Upper lobe of left lung (tissue), 6 donors: ENCODE measurements around the gene EPC1. TPM values are rescaled to one million over a fixed set of nuclear protein-coding genes. Genes with fewer than 3 reads are reported as not detected.

Source experiments
- ATAC-seq, 2 donors: fragments of 200-7000 bp; cut with Tn5 transposase; one replicate each; pipeline ENCODE4 v1.9.1; 2022; ENCODE audit warnings: mild to moderate bottlenecking in 2 of 2, moderate library complexity in 2 of 2; ENCODE audit not compliant: low FRiP score in 2 of 2
- DNase-seq, 2 donors: peaks; one replicate each; pipeline ENCODE4 v3.0.0-alpha.2; 2019 to 2020
- H3K27ac ChIP-seq, 4 donors: fragments of 200-600 bp; sonication (generic); one replicate each; pipeline ENCODE4 v1.5.1; 2016 to 2019
- H3K27me3 ChIP-seq, 4 donors: fragments of 200-600 bp; sonication (generic); one replicate each; pipeline ENCODE4 v1.5.1; 2017 to 2019
- H3K36me3 ChIP-seq, 4 donors: fragments of 200-600 bp; sonication (generic); one replicate each; pipeline ENCODE4 v1.5.1; 2016 to 2019
- H3K4me1 ChIP-seq, 4 donors: fragments of 200-600 bp; sonication (generic); one replicate each; pipeline ENCODE4 v1.5.1; 2018 to 2019
- H3K4me3 ChIP-seq, 4 donors: fragments of 200-600 bp; sonication (generic); one replicate each; pipeline ENCODE4 v1.5.1; 2017 to 2019; ENCODE audit warnings: mild to moderate bottlenecking in 2 of 4, moderate library complexity in 1 of 4
- H3K9me3 ChIP-seq, 4 donors: fragments of 200-600 bp; sonication (generic); one replicate each; pipeline ENCODE4 v1.5.1; 2018 to 2019
- EP300 ChIP-seq, 4 donors: sonication (generic); formaldehyde crosslinking; IDR thresholded peaks; one replicate each; pipeline ENCODE4 v1.5.1; 2017; ENCODE audit warnings: antibody characterized with exemption in 4 of 4, control low read depth in 2 of 4
- POLR2A ChIP-seq, 4 donors: fragments of 450-650 bp; IDR thresholded peaks; one replicate each; pipeline ENCODE4 v1.5.1; 2016 to 2017; ENCODE audit warnings: antibody characterized with exemption in 4 of 4, mild to moderate bottlenecking in 2 of 4
- POLR2AphosphoS5 ChIP-seq, 2 donors: sonication (generic); formaldehyde crosslinking; IDR thresholded peaks; one replicate each; pipeline ENCODE4 v1.5.1; 2017; ENCODE audit warnings: antibody characterized with exemption in 2 of 2
- WGBS, 2 donors: methylation state at CpG; one replicate each; pipeline ENCODE4 v1.1.5; 2017 to 2018; 5-methylcytosine and 5-hydroxymethylcytosine counted together
- total RNA-seq, 6 donors: library from RNA; depleted of rRNA in 4 of 6; stranded (reverse); fragments of >200 nt in 4 of 6; gene quantifications; one replicate each; pipeline versions ENCODE4 v1.1.0 to v1.2.1, GENCODE V29; 2016 to 2021
- TF ChIP-seq, protein P1 (sequence below), 6 experiments: fragments of 450-650 bp in 4 of 6; fragments of 200-600 bp in 2 of 6; sonication (generic) in 2 of 6; IDR thresholded peaks; one replicate each; pipeline ENCODE4 v1.5.1; 2016 to 2019; ENCODE audit warnings: antibody characterized with exemption in 6 of 6
- donor health status: DM: no; HTN: no; CAD: no; lungs with moderate emphysema.
- donor health status: DM: no; HTN: yes; CAD: no; lungs with severe emphysema.

The EPC1 gene
- total RNA-seq, 6 donors from 2014 or later = 26.2 to 82.8 (median 36.7) TPM

DNA sequence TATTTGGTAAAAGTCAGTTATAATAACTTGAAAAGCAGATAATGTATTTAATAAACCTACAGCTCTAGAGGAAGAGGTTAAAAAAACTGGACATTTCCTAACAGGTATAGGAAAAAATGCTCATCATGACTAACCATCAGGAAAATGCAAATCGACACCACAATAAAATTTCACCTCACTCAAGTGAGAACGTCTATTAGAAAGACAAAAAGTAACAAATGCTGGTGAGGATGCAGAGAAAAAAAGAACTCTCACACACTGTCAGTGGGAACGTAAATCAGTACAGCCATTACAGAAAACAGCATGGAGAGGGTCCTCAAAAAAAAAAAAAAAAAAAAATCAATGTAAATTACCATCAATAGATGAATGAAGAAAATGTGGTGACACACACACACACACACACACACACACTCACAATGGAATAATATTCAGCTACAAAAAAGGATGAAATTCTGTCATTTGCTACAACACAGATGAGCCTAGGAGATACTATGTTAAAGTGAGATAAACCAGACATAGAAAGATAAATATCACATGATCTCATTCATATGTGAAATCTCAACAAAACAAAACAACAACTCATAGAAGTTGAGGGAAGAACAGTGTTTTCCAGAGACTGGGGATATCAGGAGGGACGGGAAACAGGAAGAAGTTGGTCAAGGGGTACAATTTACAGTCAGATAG is 20.1 kb downstream of the EPC1 start:
- peaks cover 43 to 70% (median 56%) of the 10 kb centered on the region in 4 donors for H3K4me1 ChIP-seq
- no peak overlapping the region for H3K27ac ChIP-seq
- TF ChIP-seq EP300 (IDR thresholded peaks at IDR 0.05) (no peak), POLR2A (IDR thresholded peaks at IDR 0.05) (no peak), POLR2AphosphoS5 (IDR thresholded peaks at IDR 0.05) (no peak)
- TF ChIP-seq, protein P1, sequence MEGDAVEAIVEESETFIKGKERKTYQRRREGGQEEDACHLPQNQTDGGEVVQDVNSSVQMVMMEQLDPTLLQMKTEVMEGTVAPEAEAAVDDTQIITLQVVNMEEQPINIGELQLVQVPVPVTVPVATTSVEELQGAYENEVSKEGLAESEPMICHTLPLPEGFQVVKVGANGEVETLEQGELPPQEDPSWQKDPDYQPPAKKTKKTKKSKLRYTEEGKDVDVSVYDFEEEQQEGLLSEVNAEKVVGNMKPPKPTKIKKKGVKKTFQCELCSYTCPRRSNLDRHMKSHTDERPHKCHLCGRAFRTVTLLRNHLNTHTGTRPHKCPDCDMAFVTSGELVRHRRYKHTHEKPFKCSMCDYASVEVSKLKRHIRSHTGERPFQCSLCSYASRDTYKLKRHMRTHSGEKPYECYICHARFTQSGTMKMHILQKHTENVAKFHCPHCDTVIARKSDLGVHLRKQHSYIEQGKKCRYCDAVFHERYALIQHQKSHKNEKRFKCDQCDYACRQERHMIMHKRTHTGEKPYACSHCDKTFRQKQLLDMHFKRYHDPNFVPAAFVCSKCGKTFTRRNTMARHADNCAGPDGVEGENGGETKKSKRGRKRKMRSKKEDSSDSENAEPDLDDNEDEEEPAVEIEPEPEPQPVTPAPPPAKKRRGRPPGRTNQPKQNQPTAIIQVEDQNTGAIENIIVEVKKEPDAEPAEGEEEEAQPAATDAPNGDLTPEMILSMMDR (IDR thresholded peaks at IDR 0.05) = no peak
- H3K9me3 ChIP-seq = no peaks in the 10 kb centered on the region
- H3K36me3 ChIP-seq = no peaks in the 10 kb centered on the region
- DNase-seq (no peak), ATAC-seq (no peak)
- H3K4me3 ChIP-seq = no peak overlapping the region
- WGBS, 2 donors = 65 to 67% methylated on average over 4 of the region's 4 CpGs
- no peaks in the 10 kb centered on the region for H3K27me3 ChIP-seq

DNA sequence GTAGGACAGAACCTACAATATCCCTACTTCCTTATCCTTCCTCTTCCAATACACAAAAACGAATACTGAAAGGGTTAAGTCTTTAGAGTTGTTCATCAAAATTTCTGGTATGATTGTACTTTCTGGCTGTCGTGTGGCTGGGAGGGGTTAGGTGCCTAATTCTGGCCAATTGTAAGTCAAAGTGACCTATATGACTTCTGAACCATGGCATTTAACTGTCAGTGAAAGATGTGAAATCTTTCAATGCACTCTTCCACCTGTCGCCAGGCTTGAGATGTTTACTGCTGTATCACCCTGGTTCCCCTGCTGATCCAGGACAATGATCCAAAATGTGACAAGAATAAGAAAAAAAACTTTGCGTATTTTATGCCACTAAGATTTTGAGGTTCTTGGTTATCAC is 20.8 kb downstream of the EPC1 start:
- WGBS, 2 donors = 52 to 59% methylated on average over 4 of the region's 4 CpGs
- no peak for DNase-seq
- no peaks in the 10 kb centered on the region for H3K9me3 ChIP-seq
- TF ChIP-seq, protein P1 (IDR thresholded peaks at IDR 0.05) = no peak
- no peak for TF ChIP-seq EP300 (IDR thresholded peaks at IDR 0.05)
- TF ChIP-seq POLR2AphosphoS5 (IDR thresholded peaks at IDR 0.05) = no peak
- TF ChIP-seq POLR2A (IDR thresholded peaks at IDR 0.05) = no peak
- H3K27me3 ChIP-seq = no peaks in the 10 kb centered on the region
- no peak overlapping the region for H3K27ac ChIP-seq
- no peak overlapping the region for H3K4me3 ChIP-seq
- peaks cover 38 to 72% (median 55%) of the 10 kb centered on the region in 4 donors for H3K4me1 ChIP-seq
- H3K36me3 ChIP-seq = no peaks in the 10 kb centered on the region
- no peak for ATAC-seq

DNA sequence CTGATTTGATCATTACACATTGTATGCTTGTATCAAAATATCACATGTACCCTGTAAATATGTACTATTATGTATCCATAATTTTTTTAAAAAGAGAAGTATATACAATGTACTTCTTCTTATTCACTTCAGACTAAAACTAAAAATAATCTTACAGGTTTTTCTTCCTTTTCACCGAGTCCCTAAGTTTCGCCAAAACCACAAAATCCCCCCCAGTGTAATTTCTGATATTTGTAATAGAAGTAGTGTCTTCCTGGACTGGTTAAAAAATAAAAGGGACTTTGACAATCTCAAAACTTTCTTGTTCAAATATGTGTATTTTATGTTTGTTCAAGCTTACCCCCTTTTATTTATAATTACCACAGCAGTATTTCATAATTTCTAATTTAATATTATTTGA is 23.9 kb downstream of the EPC1 start:
- H3K4me1 ChIP-seq = peaks cover 23 to 58% (median 48%) of the 10 kb centered on the region in 4 donors
- no peak for ATAC-seq
- H3K9me3 ChIP-seq = no peaks in the 10 kb centered on the region
- 46 to 66% methylated on average over 2 of the region's 2 CpGs for WGBS, 2 donors
- H3K27ac ChIP-seq = no peak overlapping the region
- no peak overlapping the region for H3K4me3 ChIP-seq
- H3K27me3 ChIP-seq = no peaks in the 10 kb centered on the region
- no peak for DNase-seq
- H3K36me3 ChIP-seq = no peaks in the 10 kb centered on the region
- TF ChIP-seq, protein P1 (IDR thresholded peaks at IDR 0.05) = no peak
- no peak for TF ChIP-seq EP300 (IDR thresholded peaks at IDR 0.05)
- no peak for TF ChIP-seq POLR2AphosphoS5 (IDR thresholded peaks at IDR 0.05)
- no peak for TF ChIP-seq POLR2A (IDR thresholded peaks at IDR 0.05)

DNA sequence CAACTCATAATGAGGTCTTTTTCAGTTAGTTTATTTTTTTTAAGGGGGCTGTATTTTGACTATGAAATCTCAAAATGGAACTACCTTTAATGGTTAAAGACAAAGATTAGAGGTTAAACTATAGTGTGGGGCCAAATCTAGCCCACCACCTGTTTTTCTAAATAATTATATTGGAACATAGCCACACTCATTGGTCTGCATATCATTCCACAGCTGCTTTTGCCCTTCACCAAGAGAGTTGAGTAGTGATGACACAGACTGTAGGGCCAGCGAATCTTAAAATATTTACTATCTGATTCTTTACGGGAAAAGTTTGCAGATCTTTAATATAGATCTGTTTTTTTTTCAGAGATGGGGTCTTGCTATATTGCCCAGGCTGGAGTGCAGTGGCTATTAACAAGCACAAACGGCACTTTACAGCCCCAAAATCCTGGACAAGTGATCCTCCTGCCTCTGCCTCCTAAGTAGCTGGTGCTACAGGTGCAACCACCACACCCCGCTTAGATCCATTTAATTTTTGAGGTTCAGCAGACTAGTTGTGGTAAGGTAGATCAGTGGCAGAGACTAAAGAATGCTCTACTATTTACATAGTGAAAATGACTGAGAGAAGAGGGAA is 25.8 kb downstream of the EPC1 start:
- H3K4me1 ChIP-seq = peaks cover 34 to 57% (median 51%) of the 10 kb centered on the region in 4 donors
- no peak overlapping the region for H3K4me3 ChIP-seq
- ATAC-seq = no peak
- no peak for DNase-seq
- 93 to 97% methylated on average over 4 of the region's 4 CpGs for WGBS, 2 donors
- TF ChIP-seq EP300 (IDR thresholded peaks at IDR 0.05) (no peak), POLR2AphosphoS5 (IDR thresholded peaks at IDR 0.05) (no peak), POLR2A (IDR thresholded peaks at IDR 0.05) (no peak)
- TF ChIP-seq, protein P1 (IDR thresholded peaks at IDR 0.05) = no peak
- H3K27me3 ChIP-seq = no peaks in the 10 kb centered on the region
- no peaks in the 10 kb centered on the region for H3K36me3 ChIP-seq
- H3K27ac ChIP-seq = no peak overlapping the region
- H3K9me3 ChIP-seq = no peaks in the 10 kb centered on the region
